A673 (cell line): ENCODE measurements around the gene CAMKK1. TPM values are rescaled to one million over a fixed set of nuclear protein-coding genes. Genes with fewer than 3 reads are reported as not detected.

ENCODE experiments used
- BruUV-seq: library from RNA; stranded (reverse); fragments of 400-500 nt; replicated peaks from 2 replicates; lab custom pipeline; 2021; lab: Mats Ljungman, UMichigan
- CTCF ChIA-PET: fragments of 300-600 bp; sonication (Branson Sonifier 250); formaldehyde crosslinking; loops from one replicate; lab custom pipeline; 2022; ENCODE audit warnings: antibody characterized with exemption; lab: Charles Lee
- POLR2A ChIA-PET: fragments of 300-600 bp; sonication (Branson Sonifier 250); formaldehyde crosslinking; loops from one replicate; lab custom pipeline; 2022; ENCODE audit warnings: antibody characterized with exemption; ENCODE audit not compliant: low non-redundant PET; lab: Charles Lee
- DNase-seq: peaks from one replicate; pipeline ENCODE4 v3.0.0-alpha.2; 2015; ENCODE audit warnings: low spot score
- H3K27ac ChIP-seq: fragments of 200-600 bp; sonication (generic); 2 replicates; pipeline ENCODE4 v1.5.1; 2016; ENCODE audit warnings: mixed run types, low read depth, mild to moderate bottlenecking, mixed read lengths, antibody characterized with exemption, low read length; ENCODE audit not compliant: poor library complexity, severe bottlenecking
- H3K27me3 ChIP-seq: fragments of 200-600 bp; sonication (generic); replicated peaks from 2 replicates; pipeline ENCODE4 v1.6.1; 2017; ENCODE audit warnings: mixed run types, low read depth, mild to moderate bottlenecking, mixed read lengths, antibody characterized with exemption, low read length; ENCODE audit not compliant: insufficient read depth, poor library complexity
- H3K36me3 ChIP-seq: fragments of 200-600 bp; sonication (generic); 2 replicates; pipeline ENCODE4 v1.6.1; 2016; ENCODE audit warnings: mixed run types, mild to moderate bottlenecking, mixed read lengths, antibody characterized with exemption, low read length; ENCODE audit not compliant: insufficient read depth, poor library complexity, severe bottlenecking
- H3K4me1 ChIP-seq: fragments of 200-600 bp; sonication (generic); 2 replicates; pipeline ENCODE4 v1.6.1; 2017; ENCODE audit warnings: mixed run types, mild to moderate bottlenecking, mixed read lengths, antibody characterized with exemption, low read length; ENCODE audit not compliant: insufficient read depth, poor library complexity, severe bottlenecking
- H3K4me3 ChIP-seq: fragments of 200-600 bp; sonication (generic); 2 replicates; pipeline ENCODE4 v1.5.1; 2016; ENCODE audit warnings: low read depth, mixed run types, mild to moderate bottlenecking, mixed read lengths, low read length; ENCODE audit not compliant: poor library complexity, severe bottlenecking
- H3K9me3 ChIP-seq: fragments of 200-600 bp; sonication (generic); 2 replicates; pipeline ENCODE4 v1.6.1; 2016; ENCODE audit warnings: mixed run types, low read depth, mild to moderate bottlenecking, mixed read lengths, antibody characterized with exemption, low read length; ENCODE audit not compliant: poor library complexity, severe bottlenecking
- EZH2 ChIP-seq: fragments of 200-600 bp; sonication (generic); IDR thresholded peaks from 2 replicates; pipeline ENCODE4 v1.6.1; 2017; ENCODE audit warnings: borderline replicate concordance, low read depth, mild to moderate bottlenecking, mixed read lengths, antibody characterized with exemption, low read length; ENCODE audit not compliant: poor library complexity, severe bottlenecking
- intact Hi-C: fragments of 100-400 bp; cut with micrococcal nuclease; formaldehyde crosslinking; loops from one replicate; pipeline ENCODE4 v1.10.0; 2022; ENCODE audit not compliant: unreplicated experiment
- total RNA-seq: library from RNA; stranded (reverse); gene quantifications from 2 replicates; pipeline ENCODE4 v1.2.3, GENCODE V29; 2021
- TF ChIP-seq, protein P1 (sequence below): fragments of 300-800, 200-600 bp; sonication (generic); conservative IDR thresholded peaks from 2 replicates; pipeline ENCODE4 v1.5.1; 2017; ENCODE audit warnings: low read depth, mild to moderate bottlenecking, antibody characterized with exemption, low read length, moderate library complexity, mixed read lengths

CAMKK1 gene
- total RNA-seq, 1 experiment from 2014 or later = 6.1 TPM

DNA sequence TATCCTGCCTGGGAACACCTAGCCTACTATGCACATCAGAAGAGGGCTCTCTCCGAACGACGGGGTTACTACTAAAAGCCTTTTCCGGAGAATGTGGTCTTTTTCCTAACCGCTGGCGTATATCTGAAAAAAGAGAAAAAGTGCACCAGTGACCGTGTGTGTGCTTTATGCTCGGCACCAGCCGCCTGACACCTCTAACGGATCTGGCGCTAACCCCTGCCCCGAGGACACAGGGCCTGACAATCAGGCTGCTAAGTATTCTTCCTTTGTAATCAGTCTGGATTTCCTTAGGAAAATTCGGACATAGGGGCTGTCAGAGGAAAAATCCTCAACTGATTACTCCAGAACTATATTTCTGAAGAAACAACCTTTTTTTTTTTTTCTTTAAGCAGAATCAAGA lies 78.5 kb downstream of the CAMKK1 start:
- no peak overlapping the region for H3K27ac ChIP-seq
- peaks cover 66% of the 10 kb centered on the region for H3K36me3 ChIP-seq
- POLR2A ChIA-PET = no interaction called here
- TF ChIP-seq, protein P1, sequence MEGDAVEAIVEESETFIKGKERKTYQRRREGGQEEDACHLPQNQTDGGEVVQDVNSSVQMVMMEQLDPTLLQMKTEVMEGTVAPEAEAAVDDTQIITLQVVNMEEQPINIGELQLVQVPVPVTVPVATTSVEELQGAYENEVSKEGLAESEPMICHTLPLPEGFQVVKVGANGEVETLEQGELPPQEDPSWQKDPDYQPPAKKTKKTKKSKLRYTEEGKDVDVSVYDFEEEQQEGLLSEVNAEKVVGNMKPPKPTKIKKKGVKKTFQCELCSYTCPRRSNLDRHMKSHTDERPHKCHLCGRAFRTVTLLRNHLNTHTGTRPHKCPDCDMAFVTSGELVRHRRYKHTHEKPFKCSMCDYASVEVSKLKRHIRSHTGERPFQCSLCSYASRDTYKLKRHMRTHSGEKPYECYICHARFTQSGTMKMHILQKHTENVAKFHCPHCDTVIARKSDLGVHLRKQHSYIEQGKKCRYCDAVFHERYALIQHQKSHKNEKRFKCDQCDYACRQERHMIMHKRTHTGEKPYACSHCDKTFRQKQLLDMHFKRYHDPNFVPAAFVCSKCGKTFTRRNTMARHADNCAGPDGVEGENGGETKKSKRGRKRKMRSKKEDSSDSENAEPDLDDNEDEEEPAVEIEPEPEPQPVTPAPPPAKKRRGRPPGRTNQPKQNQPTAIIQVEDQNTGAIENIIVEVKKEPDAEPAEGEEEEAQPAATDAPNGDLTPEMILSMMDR = no peak
- TF ChIP-seq EZH2 = no peak
- no TSS peak for BruUV-seq
- DNase-seq = no peak
- no peaks in the 10 kb centered on the region for H3K4me1 ChIP-seq
- H3K27me3 ChIP-seq = no peaks in the 10 kb centered on the region
- H3K9me3 ChIP-seq = no peaks in the 10 kb centered on the region
- intact Hi-C loops = no loop called here
- CTCF ChIA-PET = interaction anchor here (1.1 kb wide), 1 partner anchor 77 kb away, joined by 5 read pairs; no protein-coding TSS in a partner anchor
- H3K4me3 ChIP-seq = no peak overlapping the region

DNA sequence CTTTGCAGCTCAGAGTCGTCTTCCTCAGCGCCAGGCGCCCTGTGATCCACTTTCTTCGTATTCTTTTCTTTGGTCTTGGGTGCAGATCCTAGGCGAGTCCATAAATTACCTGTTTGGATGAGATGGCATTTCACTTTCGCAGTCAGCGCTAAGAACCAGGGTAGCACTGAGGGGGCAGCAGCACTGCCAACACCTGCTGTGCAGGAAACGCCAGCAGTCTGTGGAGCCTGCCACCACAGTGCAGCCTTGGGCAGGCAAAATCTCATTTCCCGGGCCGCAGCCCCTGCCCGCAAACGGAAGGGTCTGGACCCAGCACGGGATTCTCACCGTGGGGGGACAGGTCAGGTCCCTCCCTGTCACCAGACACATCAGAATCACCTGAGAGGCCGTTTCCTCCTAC lies 79.7 kb downstream of the CAMKK1 start:
- Histone ChIP-seq H3K27ac (no peak overlapping the region), H3K36me3 (peaks cover 60% of the 10 kb centered on the region), H3K9me3 (no peaks in the 10 kb centered on the region), H3K4me3 (no peak overlapping the region), H3K4me1 (no peaks in the 10 kb centered on the region), H3K27me3 (no peaks in the 10 kb centered on the region)
- intact Hi-C loops = no loop called here
- TF ChIP-seq EZH2 = no peak
- TF ChIP-seq, protein P1 = no peak
- DNase-seq = no peak
- no TSS peak for BruUV-seq
- CTCF ChIA-PET = no interaction called here
- POLR2A ChIA-PET = no interaction called here

DNA sequence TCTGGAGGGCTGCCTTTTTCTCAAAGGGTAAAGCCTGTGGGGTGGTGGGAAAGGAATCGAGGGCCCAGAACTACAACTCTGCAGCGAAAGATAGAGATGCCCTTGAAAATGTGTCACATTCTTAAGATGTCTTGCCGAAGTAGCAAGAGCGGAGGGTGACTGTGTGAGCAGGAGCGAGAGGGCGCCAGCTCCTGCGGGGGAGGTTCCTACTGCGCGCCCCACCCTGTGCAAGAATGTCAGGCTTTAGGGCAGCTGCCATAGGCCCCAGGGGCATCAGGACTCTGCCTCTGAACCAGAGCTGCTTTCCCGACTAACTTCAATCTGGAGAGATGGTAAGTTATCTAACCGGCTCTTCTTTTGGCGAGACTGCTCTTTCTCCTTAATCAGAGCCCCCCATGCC lies 80.1 kb downstream of the CAMKK1 start:
- Histone ChIP-seq H3K9me3 (no peaks in the 10 kb centered on the region), H3K4me3 (no peak overlapping the region), H3K36me3 (peaks cover 58% of the 10 kb centered on the region), H3K27me3 (no peaks in the 10 kb centered on the region), H3K4me1 (no peaks in the 10 kb centered on the region), H3K27ac (no peak overlapping the region)
- BruUV-seq = no TSS peak
- CTCF ChIA-PET = no interaction called here
- POLR2A ChIA-PET = no interaction called here
- intact Hi-C loops = no loop called here
- TF ChIP-seq EZH2 = no peak
- TF ChIP-seq, protein P1 = no peak
- no peak for DNase-seq
